Stomach (tissue), 4 donors: ENCODE data around the gene TST.

Experiments used
- EP300 ChIP-seq: sonication (generic); formaldehyde crosslinking; IDR thresholded peaks from one replicate; pipeline ENCODE4 v1.6.1; 2017; ENCODE audit warnings: antibody characterized with exemption
- POLR2A ChIP-seq, 4 donors: fragments of 450-650 bp; IDR thresholded peaks; one replicate each; pipeline ENCODE4 v1.6.1; 2016; ENCODE audit warnings: antibody characterized with exemption in 4 of 4, control low read depth in 2 of 4, mild to moderate bottlenecking in 1 of 4, moderate library complexity in 1 of 4
- POLR2AphosphoS5 ChIP-seq, 3 donors: sonication (generic); formaldehyde crosslinking; IDR thresholded peaks; one replicate each; pipeline ENCODE4 v1.6.1; 2016; ENCODE audit warnings: antibody characterized with exemption in 3 of 3
- TF ChIP-seq, protein P1 (sequence below), 7 experiments: fragments of 450-650 bp in 4 of 7; fragments of 200-600 bp in 3 of 7; sonication (generic) in 3 of 7; IDR thresholded peaks; one replicate each; pipeline ENCODE4 v1.5.1; 2016 to 2019; ENCODE audit warnings: antibody characterized with exemption in 7 of 7, control low read depth in 2 of 7, mild to moderate bottlenecking in 1 of 7

DNA sequence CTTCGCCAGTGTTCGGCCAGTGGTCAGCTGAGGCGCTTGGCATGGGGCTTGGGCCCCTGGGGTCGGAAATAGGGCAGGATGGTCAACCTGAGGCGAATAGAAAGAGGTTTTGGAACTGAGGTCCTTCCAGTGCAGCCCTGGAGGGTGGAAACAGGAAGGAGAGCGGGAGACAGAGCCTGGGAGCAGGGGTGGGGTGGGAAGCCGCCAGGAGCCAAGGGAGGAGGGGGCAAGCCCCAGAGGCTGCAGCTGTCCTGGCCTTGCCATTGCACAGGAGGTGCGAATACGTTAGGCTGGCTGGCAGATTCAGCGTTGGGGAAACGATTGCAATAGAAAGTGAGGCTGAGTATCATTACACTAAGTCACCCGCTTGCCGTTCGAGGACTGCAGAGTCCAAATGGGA is 18.4 kb upstream of the TST start:
- TF ChIP-seq POLR2A (IDR thresholded peaks at IDR 0.05): no peak
- TF ChIP-seq, protein P1, sequence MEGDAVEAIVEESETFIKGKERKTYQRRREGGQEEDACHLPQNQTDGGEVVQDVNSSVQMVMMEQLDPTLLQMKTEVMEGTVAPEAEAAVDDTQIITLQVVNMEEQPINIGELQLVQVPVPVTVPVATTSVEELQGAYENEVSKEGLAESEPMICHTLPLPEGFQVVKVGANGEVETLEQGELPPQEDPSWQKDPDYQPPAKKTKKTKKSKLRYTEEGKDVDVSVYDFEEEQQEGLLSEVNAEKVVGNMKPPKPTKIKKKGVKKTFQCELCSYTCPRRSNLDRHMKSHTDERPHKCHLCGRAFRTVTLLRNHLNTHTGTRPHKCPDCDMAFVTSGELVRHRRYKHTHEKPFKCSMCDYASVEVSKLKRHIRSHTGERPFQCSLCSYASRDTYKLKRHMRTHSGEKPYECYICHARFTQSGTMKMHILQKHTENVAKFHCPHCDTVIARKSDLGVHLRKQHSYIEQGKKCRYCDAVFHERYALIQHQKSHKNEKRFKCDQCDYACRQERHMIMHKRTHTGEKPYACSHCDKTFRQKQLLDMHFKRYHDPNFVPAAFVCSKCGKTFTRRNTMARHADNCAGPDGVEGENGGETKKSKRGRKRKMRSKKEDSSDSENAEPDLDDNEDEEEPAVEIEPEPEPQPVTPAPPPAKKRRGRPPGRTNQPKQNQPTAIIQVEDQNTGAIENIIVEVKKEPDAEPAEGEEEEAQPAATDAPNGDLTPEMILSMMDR (IDR thresholded peaks at IDR 0.05): no peak
- no peak for TF ChIP-seq POLR2AphosphoS5 (IDR thresholded peaks at IDR 0.05)
- no peak for TF ChIP-seq EP300
